CD4-positive, CD25-positive, alpha-beta regulatory T cell (primary cell): ENCODE measurements around the gene MRTO4. TPM values are rescaled to one million over a fixed set of nuclear protein-coding genes. Genes with fewer than 3 reads are reported as not detected.
"Not testable (repeated sequence)": the region's sequence is repeated elsewhere in the genome, so short reads cannot be mapped to it uniquely, and the experiment has no call there.

ENCODE experiments used
- ATAC-seq, 2 donors: fragments of 150-1000 bp; cut with Tn5 transposase; one replicate each; pipeline ENCODE4 v1.10.0; 2021; ENCODE audit warnings: low read depth in 2 of 2, moderate number of reproducible peaks in 2 of 2, moderate library complexity in 1 of 2
- DNase-seq, 3 donors: peaks; one replicate each; pipeline versions ENCODE4 v3.0.0 to v3.0.0-alpha.2; 2012 to 2022; ENCODE audit warnings: mixed read lengths in 1 of 3
- H3K27ac ChIP-seq: one replicate; pipeline ENCODE4 v1.7.0; 2013; ENCODE audit warnings: mild to moderate bottlenecking, low read length; ENCODE audit not compliant: insufficient read depth, poor library complexity, severe bottlenecking
- H3K27me3 ChIP-seq: one replicate; pipeline ENCODE4 v1.7.0; 2013; ENCODE audit warnings: low read length; ENCODE audit not compliant: control insufficient read depth, insufficient read depth
- H3K36me3 ChIP-seq: one replicate; pipeline ENCODE4 v1.7.0; 2013; ENCODE audit warnings: mild to moderate bottlenecking, low read length, moderate library complexity; ENCODE audit not compliant: control insufficient read depth, insufficient read depth
- H3K4me1 ChIP-seq: 2 replicates; pipeline ENCODE4 v1.7.0; 2013; ENCODE audit warnings: mild to moderate bottlenecking, low read length; ENCODE audit not compliant: insufficient read depth, control insufficient read depth, poor library complexity, severe bottlenecking
- H3K4me3 ChIP-seq: one replicate; pipeline ENCODE4 v1.7.0; 2013; ENCODE audit warnings: low read depth, mild to moderate bottlenecking, low read length, moderate library complexity
- H3K9me3 ChIP-seq, 2 experiments: 1 replicate in 1 of 2; 2 replicates in 1 of 2; pipeline ENCODE4 v1.7.0; 2013; ENCODE audit warnings: low read length in 2 of 2, mild to moderate bottlenecking in 1 of 2, moderate library complexity in 1 of 2; ENCODE audit not compliant: control insufficient read depth in 2 of 2
- H3K27ac Mint-ChIP-seq, 3 donors: one replicate each; pipeline ENCODE4 v1.8.0; 2020 to 2022; ENCODE audit warnings: mild to moderate bottlenecking in 3 of 3, mixed read lengths in 3 of 3, moderate library complexity in 2 of 3
- H3K27me3 Mint-ChIP-seq: one replicate; pipeline ENCODE4 v1.8.0; 2022; ENCODE audit warnings: mild to moderate bottlenecking, mixed read lengths
- H3K36me3 Mint-ChIP-seq: one replicate; pipeline ENCODE4 v1.8.0; 2020; ENCODE audit warnings: mixed read lengths
- H3K4me1 Mint-ChIP-seq, 4 donors: one replicate each; pipeline ENCODE4 v1.8.0; 2020 to 2022; ENCODE audit warnings: mixed read lengths in 4 of 4, mild to moderate bottlenecking in 1 of 4
- H3K4me3 Mint-ChIP-seq, 4 donors: one replicate each; pipeline ENCODE4 v1.8.0; 2020 to 2022; ENCODE audit warnings: mild to moderate bottlenecking in 4 of 4, mixed read lengths in 4 of 4, moderate library complexity in 3 of 4
- H3K9me3 Mint-ChIP-seq, 7 donors: one replicate each; pipeline ENCODE4 v1.8.0; 2020 to 2022; ENCODE audit warnings: mixed read lengths in 7 of 7, mild to moderate bottlenecking in 3 of 7, moderate library complexity in 2 of 7
- polyA plus RNA-seq, 4 donors: library from polyadenylated mRNA; unstranded; fragments of 300-500 nt; fragmentation: Illumina TruSeq; gene quantifications; one replicate each; pipeline ENCODE4 v1.2.3, GENCODE V29; 2021
- total RNA-seq: library from RNA; stranded (reverse); gene quantifications from one replicate; pipeline ENCODE4 v1.2.3, GENCODE V29; 2022

The MRTO4 gene
- total and polyA plus RNA-seq, 5 donors from 2014 or later = 9.9 to 22.4 (median 20.1) TPM

DNA sequence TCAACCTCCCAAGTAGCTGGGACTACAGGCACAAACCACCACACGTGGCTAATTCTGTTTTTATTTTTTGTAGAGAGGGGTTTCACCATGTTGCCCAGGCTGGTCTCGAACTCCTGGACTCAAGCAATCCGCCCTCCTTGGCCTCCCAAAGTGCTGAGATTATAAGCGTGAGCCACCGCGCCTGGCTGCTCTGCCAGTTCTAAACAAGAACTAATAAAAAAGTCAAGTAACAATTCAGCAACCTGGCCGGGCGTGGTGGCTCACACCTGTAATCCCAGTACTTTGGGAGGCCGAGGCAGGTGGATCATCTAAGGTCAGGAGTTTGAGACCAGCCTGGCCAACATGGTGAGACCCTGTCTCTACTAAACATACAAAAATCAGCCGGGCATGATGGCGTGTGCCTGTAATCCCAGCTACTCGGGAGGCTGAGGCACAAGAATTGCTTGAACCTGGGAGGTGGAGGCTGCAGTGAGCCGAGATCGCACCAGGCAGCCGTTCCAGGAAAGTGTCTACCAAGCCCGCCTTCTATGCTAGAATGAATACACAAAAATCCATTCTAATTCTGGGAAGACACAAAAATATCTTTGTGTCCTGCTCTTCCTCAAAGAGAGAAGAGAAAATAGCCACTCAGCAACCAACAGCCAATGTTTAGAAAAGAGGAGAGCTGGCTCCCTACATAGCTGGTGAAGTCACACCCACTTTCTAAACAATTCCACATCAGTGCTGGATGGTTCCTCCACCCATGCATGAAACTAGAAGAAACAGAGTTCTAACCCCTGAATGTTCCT, 19.7 kb upstream of the MRTO4 start:
- not testable (repeated sequence) for H3K27me3 ChIP-seq, H3K4me3 Mint-ChIP-seq, H3K4me3 ChIP-seq, H3K9me3 ChIP-seq, ATAC-seq, H3K4me1 ChIP-seq, H3K4me1 Mint-ChIP-seq, H3K27me3 Mint-ChIP-seq, DNase-seq, H3K9me3 Mint-ChIP-seq, H3K27ac ChIP-seq
- Mint-ChIP-seq H3K27ac (peak overlapping the region in 1 of 3 donors; percentile 31), H3K36me3 (peaks cover 39% of the 10 kb centered on the region)
- peaks cover 73% of the 10 kb centered on the region for H3K36me3 ChIP-seq

DNA sequence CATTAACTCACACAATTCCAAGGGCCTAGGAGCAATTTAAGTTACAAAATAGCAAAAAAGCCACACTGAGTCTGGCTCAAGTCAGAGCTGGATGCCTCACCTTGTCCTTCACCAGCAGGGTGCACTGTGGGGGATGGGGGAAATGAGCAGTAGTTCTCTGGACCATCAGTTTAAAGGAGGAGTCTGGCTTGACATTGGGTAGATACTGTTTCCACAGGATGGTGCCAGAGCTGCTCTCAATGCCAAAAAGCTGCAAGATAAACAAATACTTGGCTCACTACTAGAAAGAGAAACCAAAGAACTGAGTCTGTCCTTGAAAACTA, 19.1 kb upstream of the MRTO4 start:
- Histone ChIP-seq H3K27me3 (no peaks in the 10 kb centered on the region), H3K4me1 (no peaks in the 10 kb centered on the region), H3K4me3 (no peak overlapping the region), H3K9me3 (no peaks in the 10 kb centered on the region), H3K27ac (no peak overlapping the region), H3K36me3 (peaks cover 75% of the 10 kb centered on the region)
- Mint-ChIP-seq H3K4me3 (no peak overlapping the region), H3K36me3 (peaks cover 39% of the 10 kb centered on the region), H3K4me1 (no peaks in the 10 kb centered on the region), H3K27ac (peak overlapping the region in 2 of 3 donors; percentile 14 to 31), H3K27me3 (no peaks in the 10 kb centered on the region), H3K9me3 (no peaks in the 10 kb centered on the region)
- ATAC-seq (no peak), DNase-seq (peak in 1 of 3 donors; percentile 8)

DNA sequence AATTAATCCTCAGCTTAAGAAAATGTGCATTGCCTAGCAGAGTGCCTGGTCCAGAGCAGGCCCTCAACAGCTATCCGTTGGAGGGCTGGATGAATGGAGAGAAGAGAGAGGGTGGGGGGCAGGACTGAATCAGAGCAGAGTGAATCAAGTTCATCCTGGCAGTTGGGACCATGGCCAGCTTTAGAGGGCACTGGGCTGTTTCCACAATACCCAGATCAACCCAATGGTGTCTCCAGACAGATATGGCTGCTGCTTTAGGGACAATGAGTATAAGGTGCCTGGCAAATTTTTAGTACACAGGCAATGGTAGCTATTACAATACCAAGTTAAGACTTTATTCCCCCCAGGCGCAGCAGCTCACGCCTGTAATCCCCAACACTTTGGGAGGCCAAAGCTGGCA, 17.4 kb upstream of the MRTO4 start:
- no peaks in the 10 kb centered on the region for H3K4me1 Mint-ChIP-seq
- Histone ChIP-seq H3K4me1 (no peaks in the 10 kb centered on the region), H3K36me3 (peaks cover 87% of the 10 kb centered on the region), H3K27me3 (no peaks in the 10 kb centered on the region), H3K4me3 (no peak overlapping the region), H3K27ac (no peak overlapping the region), H3K9me3 (no peaks in the 10 kb centered on the region)
- peak overlapping the region in 1 of 4 donors; percentile 16 for H3K4me3 Mint-ChIP-seq
- no peak overlapping the region for H3K27ac Mint-ChIP-seq
- peaks cover 42% of the 10 kb centered on the region for H3K36me3 Mint-ChIP-seq
- H3K9me3 Mint-ChIP-seq = peaks cover 0 to 1% (median 0%) of the 10 kb centered on the region in 7 donors
- DNase-seq = no peak
- H3K27me3 Mint-ChIP-seq = no peaks in the 10 kb centered on the region
- ATAC-seq = no peak

DNA sequence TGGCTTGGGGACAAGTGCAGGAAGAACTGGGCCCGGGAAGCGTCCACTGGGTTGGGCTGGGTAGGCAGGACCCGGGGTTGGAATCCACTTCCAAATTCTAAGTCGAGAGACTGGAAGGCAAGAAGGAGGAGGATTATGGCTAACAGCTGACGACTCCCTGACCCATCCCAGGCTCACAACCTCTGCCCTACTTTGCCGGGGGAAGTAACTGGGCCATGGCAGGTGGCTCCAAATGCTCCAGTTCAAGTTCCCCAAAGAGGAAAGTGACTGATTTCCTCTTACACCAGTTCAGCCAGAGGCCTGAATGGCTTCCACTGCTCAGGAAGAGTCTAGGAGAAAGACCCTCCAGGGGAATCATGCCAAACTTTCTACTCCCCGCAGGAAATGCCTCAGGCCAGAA, 11.7 kb upstream of the MRTO4 start:
- peaks cover 0 to 3% (median 0%) of the 10 kb centered on the region in 4 donors for H3K4me1 Mint-ChIP-seq
- H3K27ac Mint-ChIP-seq = no peak overlapping the region
- H3K4me3 Mint-ChIP-seq = no peak overlapping the region
- ATAC-seq (no peak), DNase-seq (no peak)
- no peak overlapping the region for H3K4me3 ChIP-seq
- no peaks in the 10 kb centered on the region for H3K27me3 ChIP-seq
- no peaks in the 10 kb centered on the region for H3K27me3 Mint-ChIP-seq
- peaks cover 43% of the 10 kb centered on the region for H3K36me3 Mint-ChIP-seq
- peaks cover 0 to 1% (median 0%) of the 10 kb centered on the region in 7 donors for H3K9me3 Mint-ChIP-seq
- no peaks in the 10 kb centered on the region for H3K4me1 ChIP-seq
- no peaks in the 10 kb centered on the region for H3K9me3 ChIP-seq
- H3K27ac ChIP-seq = no peak overlapping the region
- H3K36me3 ChIP-seq = peaks cover 88% of the 10 kb centered on the region

- Histone ChIP-seq H3K4me1 (no peaks in the 10 kb centered on the region), H3K36me3 (peaks cover 81% of the 10 kb centered on the region), H3K27me3 (no peaks in the 10 kb centered on the region), H3K27ac (no peak overlapping the region), H3K9me3 (no peaks in the 10 kb centered on the region), H3K4me3 (no peak overlapping the region)
- Mint-ChIP-seq H3K27ac (peak overlapping the region in 1 of 3 donors; percentile 29), H3K36me3 (peaks cover 43% of the 10 kb centered on the region), H3K4me1 (peaks cover 0 to 3% (median 0%) of the 10 kb centered on the region in 4 donors), H3K9me3 (peaks cover 0 to 1% (median 0%) of the 10 kb centered on the region in 7 donors), H3K27me3 (no peaks in the 10 kb centered on the region), H3K4me3 (no peak overlapping the region)
- DNase-seq = peak; percentile 44 to 69 (median 56)
- ATAC-seq = peak; percentile 83 to 85
Observed at GRCh38 chr1:19240673-19241538, 10.7 kb upstream of the MRTO4 start.

DNA sequence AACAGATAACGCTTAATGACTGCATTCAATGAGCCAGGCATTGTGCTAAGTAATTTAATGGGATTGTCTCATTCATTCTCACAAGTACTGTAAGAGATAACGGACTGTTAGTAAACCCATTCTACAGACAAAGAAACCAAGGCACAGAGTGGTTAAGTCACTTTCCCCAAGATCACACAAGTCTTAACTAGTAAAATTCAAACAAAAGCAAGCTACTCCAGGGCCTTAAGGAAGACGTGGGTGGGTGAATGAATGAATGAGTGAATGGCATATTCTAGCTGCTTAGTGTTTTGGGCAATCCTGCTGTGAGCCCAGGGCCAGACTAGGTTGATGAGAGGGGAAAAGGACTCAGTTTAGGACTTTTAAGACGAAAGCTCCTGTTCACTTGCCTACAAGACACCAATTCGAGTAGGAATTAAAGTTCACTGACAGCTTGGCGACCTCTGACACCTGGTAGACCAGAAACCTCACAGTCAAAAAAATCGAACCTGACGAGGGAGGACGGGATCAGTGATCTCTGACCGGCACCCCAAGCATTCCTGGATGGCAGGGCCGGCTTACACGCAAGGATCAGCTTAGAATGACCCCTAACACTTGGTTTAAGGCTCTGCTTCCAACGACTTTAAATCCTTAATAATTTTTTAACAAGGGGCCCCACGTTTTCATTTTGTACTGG, 838 bp upstream of the MRTO4 start:
- DNase-seq (peak in 1 of 3 donors; percentile 15), ATAC-seq (no peak)
- Histone ChIP-seq H3K4me1 (peaks cover 33% of the 10 kb centered on the region), H3K36me3 (peaks cover 8% of the 10 kb centered on the region), H3K9me3 (no peaks in the 10 kb centered on the region), H3K4me3 (peak overlapping the region; percentile 97), H3K27ac (peak overlapping the region; percentile 92), H3K27me3 (no peaks in the 10 kb centered on the region)
- peak overlapping the region; percentile 94 to 99 (median 96) for H3K4me3 Mint-ChIP-seq
- H3K27me3 Mint-ChIP-seq = no peaks in the 10 kb centered on the region
- H3K4me1 Mint-ChIP-seq = peaks cover 6 to 48% (median 22%) of the 10 kb centered on the region in 4 donors
- peak overlapping the region; percentile 89 to 95 (median 94) for H3K27ac Mint-ChIP-seq
- H3K36me3 Mint-ChIP-seq = no peaks in the 10 kb centered on the region
- no peaks in the 10 kb centered on the region for H3K9me3 Mint-ChIP-seq

DNA sequence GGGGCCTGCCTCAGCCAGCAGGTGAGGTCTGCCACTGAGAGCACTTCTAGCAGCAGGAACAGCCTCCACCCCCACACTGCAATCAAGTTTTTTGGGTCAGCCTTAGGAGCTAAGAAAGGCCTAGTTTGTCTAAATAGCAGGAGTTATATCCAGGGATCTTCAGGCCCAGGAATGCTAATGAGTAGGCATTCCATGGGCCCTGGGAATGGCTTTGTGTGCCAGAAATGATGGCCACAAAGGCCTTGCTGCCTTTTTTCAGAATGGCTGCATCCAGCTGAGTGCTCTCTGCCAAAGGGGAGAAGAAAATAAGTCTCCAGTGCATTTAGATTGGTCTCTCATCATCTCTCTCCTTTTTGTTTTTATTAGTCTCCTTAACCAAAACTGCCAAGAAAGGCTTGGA, 2.8 kb downstream of the MRTO4 start:
- Histone ChIP-seq H3K4me3 (no peak overlapping the region), H3K9me3 (no peaks in the 10 kb centered on the region), H3K27me3 (no peaks in the 10 kb centered on the region), H3K36me3 (peaks cover 39% of the 10 kb centered on the region), H3K4me1 (peaks cover 33% of the 10 kb centered on the region), H3K27ac (no peak overlapping the region)
- Mint-ChIP-seq H3K4me3 (no peak overlapping the region), H3K36me3 (peaks cover 5% of the 10 kb centered on the region), H3K4me1 (peaks cover 6 to 48% (median 27%) of the 10 kb centered on the region in 4 donors), H3K27me3 (no peaks in the 10 kb centered on the region), H3K27ac (no peak overlapping the region), H3K9me3 (no peaks in the 10 kb centered on the region)
- ATAC-seq = no peak
- no peak for DNase-seq
